Vagina (tissue), 2 donors: ENCODE data around the gene CFAP100.

Source experiments
- CTCF ChIP-seq, 3 experiments: fragments of 450-650 bp in 2 of 3; fragments of 200-600 bp in 1 of 3; sonication (generic) in 1 of 3; IDR thresholded peaks; one replicate each; pipeline ENCODE4 v1.5.1; 2017 to 2019; ENCODE audit warnings: antibody characterized with exemption in 3 of 3, mild to moderate bottlenecking in 2 of 3, moderate library complexity in 2 of 3
- POLR2A ChIP-seq, 2 donors: fragments of 450-650 bp; IDR thresholded peaks; one replicate each; pipeline ENCODE4 v1.6.1; 2017; ENCODE audit warnings: antibody characterized with exemption in 2 of 2, mild to moderate bottlenecking in 2 of 2, moderate library complexity in 2 of 2

DNA sequence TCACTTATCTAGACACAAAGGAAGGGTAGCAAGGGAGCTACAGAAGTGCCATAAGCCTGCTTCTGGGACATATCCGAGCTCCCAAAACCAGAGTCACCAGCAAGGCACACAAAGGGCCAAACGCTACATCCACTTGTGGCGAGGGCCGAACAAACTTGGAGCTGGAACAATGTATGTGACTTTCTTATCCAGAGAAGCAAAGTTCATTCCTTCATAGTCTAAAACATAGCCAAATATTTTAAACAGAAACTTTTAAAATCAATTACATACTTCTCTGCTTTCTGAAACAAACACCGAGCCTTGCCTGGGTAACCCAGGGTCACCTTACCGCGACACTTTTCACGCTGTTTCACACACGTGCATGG lies 65.0 kb downstream of the CFAP100 start:
- TF ChIP-seq CTCF (IDR thresholded peaks at IDR 0.05) = no peak
- no peak for TF ChIP-seq POLR2A (IDR thresholded peaks at IDR 0.05)
